GM18498 (cell line): ENCODE results near the gene RNASEL.

Source experiments
- ATAC-seq: cut with Tn5 transposase; IDR thresholded peaks from one replicate; pipeline ENCODE4 v1.9.1; 2021; ENCODE audit warnings: mild to moderate bottlenecking, moderate library complexity; ENCODE audit not compliant: unreplicated experiment

The RNASEL gene

DNA sequence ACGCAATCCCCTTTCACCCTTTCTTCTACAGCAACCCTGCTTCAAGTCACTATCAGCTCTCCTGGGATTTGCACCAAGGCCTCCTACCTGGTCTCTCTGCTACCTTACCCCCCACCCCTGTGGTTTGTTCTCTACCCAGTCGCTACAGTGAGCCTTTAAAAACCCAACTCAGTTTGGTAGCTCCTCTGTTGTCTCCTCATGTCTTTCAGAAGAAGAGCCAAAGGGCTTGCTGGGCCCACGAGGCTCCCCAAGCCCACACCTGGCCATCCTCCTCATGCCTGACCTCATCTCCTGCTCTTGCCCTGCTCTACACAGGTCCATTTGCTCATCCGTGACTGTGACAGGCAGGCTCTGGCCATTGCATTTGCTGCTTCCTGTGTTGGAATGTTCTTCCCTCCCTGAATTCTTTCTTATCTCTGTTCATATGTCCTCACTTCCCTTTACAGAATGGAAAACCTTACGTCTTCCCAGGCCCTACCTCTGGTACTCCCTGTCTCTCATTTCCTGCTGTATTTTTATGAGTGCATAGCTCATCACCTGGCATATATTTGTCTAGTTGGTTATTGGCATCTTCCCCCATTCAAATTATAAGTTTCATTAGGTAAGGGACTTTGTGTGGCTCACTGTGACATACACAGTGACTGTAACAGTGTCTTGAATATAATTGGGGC, 11.8 kb upstream of the RNASEL start:
- no peak for ATAC-seq

DNA sequence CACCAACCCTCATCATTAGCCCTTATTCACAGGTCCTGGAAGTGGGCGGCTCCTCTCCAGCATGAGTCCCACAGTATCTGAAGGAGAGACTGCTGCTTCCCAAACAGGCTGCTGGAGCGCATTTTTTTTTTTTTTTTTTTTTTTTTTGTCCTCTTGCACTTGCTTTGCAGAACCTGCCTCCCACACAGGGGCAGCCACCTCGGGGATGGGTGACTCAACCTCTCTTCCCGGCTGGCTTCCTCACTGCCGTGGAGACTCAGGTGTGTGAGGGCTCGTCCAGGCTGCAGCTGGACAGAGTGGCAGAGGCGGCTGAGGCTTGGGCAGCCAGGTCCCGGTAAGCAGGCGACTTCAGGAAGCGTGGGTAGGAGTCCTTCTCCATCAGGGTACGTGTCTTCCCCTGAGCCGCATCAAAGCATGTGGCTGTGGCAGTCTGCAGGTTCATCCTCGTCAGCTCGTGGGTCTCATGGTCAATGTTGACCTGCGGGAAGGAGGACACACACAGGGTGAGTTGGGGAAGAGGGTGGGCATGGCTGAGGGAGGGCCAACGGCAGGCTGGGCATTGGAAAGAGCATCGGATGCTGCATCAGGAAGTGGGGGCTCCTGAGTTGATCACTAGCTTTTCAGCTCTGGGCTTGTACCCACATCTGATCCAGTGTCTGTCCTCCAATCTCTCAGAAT, 11.1 kb upstream of the RNASEL start:
- ATAC-seq = no peak

DNA sequence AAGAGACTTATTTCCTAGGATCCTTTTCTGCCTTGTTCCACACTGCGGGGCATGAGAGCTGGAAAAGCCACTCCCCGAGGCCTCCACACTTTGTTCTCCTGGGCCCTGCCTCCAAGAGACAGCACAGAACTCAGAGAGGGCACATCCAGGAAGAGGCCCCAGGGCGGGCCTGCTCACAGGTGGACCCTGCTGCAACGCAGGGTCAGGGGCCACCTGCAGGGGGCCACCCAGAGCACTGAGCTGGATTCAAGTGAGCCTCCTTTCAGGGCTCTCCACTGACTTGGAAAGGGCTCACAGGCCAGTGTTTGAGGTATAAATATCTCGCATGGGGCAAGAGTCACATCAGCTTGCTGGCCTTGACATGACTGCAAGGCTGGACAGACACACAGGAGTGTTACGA, 10.3 kb upstream of the RNASEL start:
- ATAC-seq = no peak

DNA sequence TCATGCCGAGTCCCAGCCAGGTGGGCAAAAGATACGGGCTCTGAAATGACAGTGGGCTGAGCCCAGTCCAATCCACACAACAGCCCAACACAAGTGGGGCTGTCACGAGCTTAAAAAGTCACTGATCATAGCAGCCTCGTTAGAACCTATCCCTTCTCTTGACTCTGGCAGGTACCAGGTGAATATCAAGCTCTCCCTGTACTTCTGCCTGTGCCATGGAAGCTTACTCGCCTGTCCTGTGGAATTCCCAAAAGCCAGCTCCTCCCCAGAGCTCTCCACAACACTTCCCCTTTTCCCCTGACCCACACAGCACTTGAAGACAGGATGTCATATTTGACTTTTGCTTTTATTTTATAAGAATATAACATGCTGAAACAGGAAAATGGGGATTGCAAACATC, 9.2 kb upstream of the RNASEL start:
- no peak for ATAC-seq

DNA sequence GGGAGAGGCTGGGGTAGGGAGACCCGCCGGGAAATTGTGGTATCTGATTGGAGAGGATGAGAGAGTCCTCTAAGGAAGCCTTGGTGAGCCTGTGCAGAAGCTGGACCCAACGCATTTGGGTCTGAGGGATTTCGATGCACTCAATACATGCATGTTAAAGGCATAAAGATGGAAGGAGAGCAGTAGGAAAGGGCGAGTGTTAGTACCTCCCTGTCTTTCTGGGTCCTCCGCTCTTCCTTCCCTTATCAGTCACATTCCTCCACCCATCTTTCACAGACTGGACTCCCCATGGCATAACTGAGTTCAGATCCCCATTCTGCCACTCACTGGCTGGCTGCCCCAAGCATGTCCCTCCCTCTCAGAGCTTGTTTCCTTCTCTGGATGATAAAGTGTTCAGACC, 7.9 kb upstream of the RNASEL start:
- no peak for ATAC-seq

DNA sequence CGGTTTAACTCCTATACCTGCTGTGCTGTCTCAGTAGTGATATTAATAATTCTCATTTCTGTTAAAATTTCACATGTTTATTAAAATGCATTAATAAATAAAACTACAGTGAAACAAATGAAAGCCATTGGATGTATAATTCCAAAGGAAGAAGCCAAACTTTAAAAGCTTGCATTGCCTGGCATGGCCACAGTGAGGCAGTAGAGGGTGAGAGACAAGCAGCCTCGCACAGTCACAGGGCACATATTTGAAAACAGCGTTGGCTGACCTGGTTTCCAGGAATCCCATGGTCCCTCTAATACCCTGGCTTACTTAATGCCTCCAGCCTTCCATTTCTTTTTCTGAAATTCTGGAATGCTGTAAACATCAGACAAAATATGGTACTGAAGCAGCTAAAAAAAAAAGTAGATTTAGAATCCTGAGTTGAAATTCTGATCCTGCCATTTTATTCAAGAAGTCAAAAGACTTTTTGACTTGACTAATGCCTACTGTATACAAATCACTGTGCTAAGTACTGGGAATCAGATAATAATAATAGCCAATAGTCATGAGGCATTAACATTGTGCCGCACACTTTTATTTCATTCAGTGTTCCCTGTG, 6.7 kb upstream of the RNASEL start:
- no peak for ATAC-seq

DNA sequence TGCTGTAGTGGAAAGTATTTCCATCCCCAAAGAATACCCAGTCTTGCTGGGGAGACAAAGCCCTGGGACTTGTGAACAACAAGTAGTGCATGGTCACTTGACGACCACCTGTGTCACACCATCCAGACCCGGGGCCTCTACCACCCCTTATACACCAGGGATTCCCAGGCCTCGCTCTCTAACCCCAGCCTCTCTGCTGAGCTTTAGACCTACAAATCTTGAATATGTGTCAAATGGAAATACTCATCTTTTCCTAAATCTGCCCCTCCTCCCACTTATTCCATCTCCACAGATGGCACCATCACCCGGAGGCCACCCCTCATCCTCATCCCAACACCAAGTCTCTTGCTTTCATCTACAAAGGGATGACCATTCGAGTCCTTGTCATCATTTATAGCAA, 875 bp upstream of the RNASEL start:
- no peak for ATAC-seq

DNA sequence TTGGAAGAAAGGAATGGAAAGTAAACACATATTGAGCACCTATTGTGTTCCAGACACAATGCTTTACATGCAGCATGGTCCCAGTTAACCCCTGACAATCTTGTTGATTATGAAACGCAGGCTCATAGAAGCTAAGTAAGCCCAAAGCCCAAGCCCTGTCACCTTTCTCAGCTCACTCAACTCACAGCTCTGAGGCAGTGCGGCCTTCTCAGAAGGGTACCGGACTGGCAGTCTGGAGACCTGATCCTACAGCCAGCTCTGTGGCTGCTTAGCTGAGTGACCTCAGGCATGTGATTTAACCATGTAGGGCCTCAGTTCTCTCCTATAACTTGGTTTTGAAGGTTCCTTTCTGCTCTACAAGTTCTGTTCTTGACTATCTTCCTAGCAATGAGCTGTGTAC, 464 bp upstream of the RNASEL start:
- ATAC-seq = no peak

DNA sequence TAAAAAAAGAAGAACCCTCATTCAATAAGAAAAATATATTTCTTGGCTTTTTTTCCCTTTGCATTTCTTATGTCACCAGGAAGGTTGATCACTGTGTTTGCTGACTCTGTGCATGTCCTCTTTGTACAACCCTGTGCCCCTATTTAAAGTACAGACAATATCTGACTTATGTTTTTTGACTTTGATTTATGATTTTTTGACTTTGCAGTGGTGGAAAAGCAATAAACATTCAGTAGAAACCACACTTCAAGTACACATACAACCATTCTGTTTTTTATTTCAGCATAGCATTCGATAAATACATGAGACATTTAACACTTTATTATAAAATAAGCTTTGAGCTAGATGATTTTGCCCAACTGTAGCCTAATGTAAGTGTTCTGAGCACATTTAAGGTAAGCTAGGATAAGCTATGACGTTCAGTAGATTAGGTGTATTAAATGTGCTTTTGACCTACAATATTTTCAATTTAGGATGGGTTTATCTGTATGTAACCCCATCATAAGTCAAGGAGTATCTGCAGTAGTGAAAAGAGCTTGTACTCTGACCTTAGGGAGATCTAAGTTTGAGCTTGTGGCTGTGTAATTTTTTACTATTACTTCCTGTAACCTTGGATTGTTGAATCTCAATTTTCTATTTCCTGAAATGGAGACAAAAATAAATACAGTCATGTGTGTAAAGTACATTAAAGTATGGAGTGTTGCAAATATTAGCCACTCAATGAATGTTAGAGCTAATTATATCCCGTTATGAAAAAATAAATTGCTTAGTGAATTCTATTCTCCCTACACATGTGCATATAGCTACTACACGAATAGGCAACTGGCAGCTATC, 1.2 kb downstream of the RNASEL start:
- no peak for ATAC-seq

DNA sequence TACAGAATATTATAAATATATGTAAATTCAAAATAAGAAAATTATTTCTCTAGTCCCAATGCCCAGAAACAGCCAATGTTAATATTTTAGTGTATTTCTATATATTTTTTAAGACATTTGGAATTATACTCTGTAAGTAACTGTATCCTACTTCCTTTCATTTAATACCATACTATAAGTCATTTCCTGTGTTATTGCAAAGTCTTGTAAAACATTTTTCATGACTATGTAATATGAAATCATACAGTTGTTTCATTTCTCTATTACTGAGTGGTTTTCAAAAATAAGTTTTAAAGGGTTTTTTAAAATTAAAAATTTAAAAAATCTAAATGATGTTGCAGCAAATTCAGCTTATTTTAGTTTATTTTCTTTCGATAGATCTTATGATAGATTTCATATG, 2.0 kb downstream of the RNASEL start:
- ATAC-seq = no peak

DNA sequence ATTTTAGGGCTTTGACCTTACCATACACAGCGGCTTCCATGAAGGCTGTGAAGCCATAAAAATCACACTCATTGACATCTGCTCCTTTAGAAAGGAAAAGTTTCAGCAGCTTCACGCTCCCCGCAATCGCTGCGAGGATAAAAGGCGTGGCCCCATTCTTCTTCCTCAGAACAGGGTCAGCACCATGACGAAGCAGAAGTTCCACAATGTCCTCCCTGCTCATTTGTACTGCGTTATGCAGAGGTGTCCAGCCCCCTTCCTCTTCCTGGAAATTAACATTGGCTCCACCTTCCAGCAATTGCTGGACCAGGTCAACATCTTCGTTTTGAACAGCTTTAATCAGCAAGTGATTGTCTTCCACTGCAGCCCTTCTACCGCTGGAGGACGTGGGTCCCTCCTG, 2.7 kb downstream of the RNASEL start:
- no peak for ATAC-seq

DNA sequence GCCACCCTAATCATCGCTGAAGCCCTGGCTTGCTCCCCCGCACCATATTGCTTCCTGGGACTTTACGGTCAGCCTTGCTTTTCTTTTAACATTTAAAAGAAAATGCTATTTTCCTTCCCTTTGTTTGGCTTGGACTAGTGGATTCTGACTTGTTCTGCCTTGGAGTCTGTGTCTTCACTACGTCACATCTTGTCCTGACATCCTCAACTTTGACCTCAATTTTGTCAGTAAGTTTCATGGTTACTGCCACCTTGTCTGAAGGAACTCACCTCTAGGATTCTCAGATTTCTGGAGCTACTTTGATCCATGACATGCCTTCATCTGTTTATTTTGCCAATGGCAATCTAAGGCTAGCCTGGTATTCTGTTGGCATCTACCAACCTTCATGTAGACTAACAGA, 4.3 kb downstream of the RNASEL start:
- no peak for ATAC-seq

DNA sequence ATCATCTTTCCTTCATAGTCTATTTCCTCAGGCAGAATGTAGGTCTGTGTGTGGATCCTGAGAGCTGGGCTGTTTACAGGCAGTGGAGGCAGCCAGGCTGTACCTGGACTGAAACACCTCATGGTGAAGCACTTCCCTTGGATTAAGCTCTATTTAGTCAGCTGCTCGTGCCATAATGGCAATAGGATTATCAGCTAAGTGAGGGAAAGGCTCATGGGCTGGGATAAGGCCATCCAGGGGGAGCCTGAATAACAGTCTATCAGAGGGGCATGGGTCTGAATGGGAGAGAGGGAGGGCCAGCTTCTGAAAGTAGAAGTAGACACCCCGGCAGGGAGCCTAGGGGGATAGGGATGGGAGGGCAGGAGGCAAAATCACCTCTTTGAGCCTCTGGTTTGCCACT, 8.3 kb downstream of the RNASEL start:
- no peak for ATAC-seq

DNA sequence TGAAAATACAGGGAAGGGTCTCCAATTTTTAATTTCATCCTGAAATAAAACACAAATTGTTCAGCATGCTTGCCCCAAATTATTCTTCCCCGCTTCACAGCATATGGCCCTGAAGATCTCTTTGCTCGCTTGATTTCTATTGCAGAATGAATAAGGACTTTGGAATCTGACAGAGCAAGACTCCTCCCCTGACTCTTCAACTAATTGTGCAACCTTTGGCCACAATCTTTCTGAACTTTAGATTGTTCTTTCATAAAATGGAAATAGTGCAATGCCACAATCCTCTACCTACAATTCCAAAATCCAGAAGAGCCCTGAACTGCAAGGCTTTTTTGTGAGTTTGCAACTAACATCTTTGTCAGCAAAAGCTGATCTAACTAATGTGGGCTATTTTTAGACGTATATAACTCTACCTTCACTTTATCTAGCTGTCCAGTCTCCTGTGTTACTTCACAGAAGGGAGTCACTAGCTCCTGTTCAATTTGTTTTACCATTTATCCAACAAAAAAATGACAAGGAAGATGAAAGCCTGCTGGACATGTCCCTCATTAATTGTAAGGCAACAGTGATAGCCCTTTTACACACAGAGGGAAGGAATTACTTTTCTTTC, 13.4 kb downstream of the RNASEL start:
- ATAC-seq = no peak

DNA sequence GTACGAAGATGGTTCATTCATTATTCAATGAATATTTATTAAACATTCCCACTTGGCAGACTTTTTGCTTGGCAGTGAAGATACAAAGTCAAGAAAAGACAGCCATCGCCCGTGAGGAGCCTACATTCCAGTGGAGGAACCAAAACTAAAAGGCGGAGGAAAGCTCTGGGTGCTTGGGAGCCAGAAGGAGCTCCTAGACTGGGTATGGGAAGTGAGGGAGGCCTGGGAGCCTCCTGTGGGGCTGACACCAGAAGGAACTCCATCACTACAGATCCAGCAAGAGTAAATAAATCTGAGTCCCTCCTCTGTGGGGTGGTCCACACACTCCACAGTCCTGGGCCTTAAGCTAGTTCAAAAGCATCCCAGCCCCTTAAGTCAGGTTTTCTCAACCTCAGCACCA, 14.9 kb downstream of the RNASEL start:
- ATAC-seq = no peak

DNA sequence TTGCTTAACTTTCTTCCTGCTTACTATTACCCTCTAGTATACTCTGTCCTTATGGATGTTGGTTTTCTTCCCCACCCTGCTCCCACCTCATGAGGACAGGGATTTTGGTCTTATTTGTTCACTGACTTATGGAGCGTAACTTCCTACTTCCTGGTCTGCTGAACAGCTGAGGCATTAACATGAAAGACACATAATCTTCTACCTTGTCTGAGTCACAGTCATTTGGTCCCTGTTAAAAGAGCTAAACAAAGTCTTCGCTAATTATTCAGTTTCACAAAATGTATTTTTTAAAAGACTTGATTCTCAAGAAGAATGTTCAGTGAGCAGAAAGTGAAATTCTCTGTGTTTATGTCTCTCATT, 18.5 kb downstream of the RNASEL start:
- ATAC-seq = no peak

DNA sequence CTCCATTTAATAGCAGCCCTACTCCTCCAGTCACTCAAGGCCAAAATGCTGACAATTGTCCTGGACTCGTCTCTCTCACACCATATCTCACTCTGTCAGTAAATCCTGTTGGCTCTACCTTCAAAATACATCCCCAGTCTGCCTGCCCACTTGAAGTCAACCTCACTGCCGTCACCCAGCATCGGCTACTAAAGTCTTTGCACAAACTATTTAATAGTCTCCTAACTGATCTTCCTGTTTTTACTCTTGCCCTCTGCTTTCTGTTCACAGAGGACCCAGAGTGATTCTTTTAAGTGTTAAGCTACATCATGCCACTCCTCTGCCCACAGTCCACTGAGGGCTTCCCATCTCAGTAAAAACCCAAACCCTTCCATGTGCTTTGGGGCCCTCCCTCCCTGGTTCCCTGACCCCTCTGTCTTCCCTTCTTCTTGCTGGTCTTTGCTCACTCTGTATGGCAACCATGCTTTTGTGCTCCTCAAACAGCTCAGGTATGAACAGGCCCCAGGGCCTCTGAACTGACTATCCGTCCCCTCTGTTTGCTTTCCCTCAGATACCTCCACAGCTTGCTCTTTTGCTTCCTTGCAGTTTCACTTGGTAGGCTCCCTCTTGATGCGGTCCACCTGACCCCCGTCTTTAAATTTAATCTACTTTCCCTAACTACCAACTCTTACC, 19.0 kb downstream of the RNASEL start:
- ATAC-seq = no peak

DNA sequence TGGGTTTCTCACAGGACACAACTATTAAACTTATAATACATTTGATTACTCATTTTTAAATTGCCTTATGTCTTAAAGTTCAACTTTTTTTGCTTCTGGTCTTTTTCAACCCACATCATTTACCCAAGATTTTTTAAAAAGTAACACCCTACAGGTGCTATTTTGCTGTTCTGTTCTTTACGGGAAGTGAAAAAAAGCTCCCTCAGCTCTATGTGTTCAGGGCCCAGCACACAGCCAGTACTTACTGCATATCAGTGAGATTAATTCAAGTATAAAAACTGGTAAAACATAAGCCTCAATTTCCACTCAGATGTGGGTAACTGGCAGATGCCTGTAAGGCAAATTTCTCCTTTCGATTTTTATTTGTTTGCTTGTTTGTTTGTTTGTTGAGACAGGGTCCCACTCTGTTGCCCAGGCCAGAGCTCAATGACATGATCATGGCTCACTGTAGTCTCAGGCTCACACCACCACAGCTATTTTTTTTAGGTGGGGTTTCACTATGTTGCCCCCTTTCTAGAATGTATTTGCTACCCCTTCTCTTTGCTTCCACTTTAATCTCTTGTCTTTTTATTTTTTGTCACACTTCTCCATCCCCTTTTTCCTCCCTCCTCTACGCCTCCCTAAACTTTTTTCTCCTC, 20.3 kb downstream of the RNASEL start:
- no peak for ATAC-seq

DNA sequence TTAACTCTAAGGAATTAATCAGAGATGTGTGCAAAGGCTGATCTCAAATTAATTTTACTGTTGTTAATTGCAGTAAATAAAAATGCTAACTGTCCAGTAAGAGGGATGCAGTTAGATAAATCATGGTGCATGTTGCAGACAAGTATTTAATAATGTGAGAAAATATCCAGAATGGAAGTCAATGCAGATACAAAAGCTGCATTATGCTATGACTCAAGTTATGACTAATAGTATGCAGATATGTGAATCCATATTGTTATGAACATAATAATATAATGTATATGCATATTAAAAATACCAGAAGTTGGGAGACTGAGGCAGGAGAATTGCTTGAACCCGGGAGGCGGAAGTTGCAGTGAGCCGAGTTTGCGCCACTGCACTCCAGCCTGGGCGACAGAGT, 21.4 kb downstream of the RNASEL start:
- ATAC-seq = no peak

DNA sequence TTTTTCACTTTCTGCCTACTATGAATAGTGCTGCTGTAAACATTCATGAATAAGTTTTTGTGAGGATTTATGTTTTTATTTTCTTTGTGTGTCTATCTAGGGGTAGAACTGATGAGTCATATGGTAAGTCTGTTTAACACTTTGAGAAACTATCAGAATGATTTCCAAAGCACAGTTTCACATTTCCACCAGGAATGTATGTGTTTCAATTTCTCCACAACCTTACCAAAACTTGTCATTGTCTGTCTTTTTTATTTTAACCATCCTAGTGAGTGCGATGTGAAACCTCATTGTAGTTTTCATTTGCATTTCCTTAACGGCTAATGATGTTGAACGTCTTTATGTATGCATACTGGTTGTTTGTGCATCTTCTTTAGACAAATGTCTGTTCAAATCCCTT, 23.5 kb downstream of the RNASEL start:
- no peak for ATAC-seq
